ENCODE results near the gene APEH. TPM values are rescaled to one million over a fixed set of nuclear protein-coding genes. Genes with fewer than 3 reads are reported as not detected.
"Not testable (repeated sequence)": the region's sequence is repeated elsewhere in the genome, so short reads cannot be mapped to it uniquely, and the experiment has no call there.

The APEH gene
- total RNA-seq, 1 donor from 2014 or later = 103 TPM

- ATAC-seq = no peak
These were observed 3.2 kb upstream of the APEH start for GRCh38 chr3:49670940-49671290.

DNA sequence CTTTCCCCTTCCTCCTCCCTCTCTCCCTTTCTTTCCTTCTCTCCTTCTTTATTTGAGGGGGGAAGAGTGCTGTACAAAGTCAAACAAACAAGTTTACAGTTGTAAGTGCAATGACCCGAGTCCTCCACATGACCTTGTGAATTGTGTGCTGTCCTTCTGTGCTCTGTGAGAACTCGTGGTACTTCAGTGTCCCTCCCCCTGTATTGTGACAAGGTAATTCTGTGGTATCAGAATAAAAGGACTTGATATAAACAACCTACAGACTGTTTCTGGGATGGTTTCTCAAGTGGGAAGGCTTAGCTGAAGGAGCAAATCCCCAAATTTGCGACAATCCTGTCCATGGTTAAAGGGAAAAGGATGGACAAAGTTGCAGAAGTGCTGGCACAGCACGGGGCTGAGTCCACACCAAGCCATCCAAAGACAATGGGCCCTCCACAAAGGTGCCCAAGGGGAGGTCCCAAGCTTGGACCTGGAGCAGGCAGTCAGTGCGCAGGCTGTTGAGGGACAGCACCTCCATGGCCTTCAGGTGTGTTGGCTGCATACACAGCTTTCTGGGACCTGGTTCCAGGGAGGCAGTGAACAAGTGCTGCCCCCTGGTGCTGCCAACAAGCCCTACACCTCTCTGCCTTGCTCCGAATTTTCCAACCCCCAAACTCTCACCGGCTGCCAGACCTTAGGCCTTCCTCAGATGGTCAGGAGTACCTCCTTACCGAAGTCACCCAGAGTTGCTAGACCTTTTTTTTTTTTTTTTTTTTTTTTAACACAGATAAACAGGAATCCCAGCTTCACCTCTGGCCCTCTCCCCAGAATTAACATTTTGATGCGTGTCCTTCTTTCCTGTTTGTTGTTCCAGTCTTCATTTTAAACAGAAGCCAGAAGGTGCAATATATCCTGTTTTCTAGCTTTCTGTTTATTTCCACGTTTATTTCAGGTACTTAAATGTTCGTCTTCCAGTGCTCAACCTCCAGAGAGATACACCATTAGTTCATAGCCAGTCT is 2.6 kb upstream of the APEH start:
- ATAC-seq = peak; percentile 34

GRCh38 chr3:49673121-49673714 is 933 bp upstream of the APEH start:
- ATAC-seq = peak; percentile 1

DNA sequence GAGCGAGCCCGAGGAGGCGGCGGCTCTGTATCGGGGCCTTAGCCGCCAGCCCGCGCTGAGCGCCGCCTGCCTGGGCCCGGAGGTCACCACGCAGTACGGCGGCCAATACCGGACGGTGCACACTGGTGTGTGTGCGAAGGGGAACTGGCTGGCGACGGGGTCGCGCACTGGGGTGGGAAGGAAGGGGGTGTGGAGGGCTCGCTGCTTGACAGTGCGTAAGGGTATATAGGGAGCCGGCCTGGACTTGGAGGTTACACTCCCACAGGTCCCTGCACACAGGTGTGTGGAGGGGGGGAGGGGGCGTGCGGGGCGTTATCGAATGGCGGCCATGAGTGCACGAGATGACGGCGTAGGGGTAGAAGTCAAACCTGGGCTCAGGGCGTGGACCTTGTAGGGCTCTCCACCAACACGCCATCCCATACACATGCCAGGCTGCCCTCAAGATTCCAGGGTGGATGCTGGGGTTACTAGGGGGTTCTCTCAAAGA is 389 bp downstream of the APEH start:
- ATAC-seq = peak; percentile 26

DNA sequence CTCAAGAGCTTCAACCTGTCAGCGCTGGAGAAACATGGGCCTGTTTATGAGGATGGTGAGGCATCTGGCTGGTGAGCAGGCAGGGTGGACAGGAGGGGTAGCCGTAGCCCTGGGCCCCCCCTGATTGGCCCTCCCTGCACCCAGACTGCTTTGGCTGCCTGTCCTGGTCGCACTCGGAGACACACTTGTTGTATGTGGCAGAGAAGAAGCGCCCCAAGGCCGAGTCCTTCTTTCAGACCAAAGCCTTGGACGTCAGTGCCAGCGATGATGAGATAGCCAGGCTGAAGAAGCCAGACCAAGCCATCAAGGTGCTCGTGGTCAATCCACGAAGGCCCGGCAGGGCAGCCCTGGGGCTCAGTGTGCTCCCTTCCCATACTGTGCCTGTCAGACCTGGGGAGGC is 1.8 kb downstream of the APEH start:
- ATAC-seq = no peak

GRCh38 chr3:49680493-49681231 is 6.5 kb downstream of the APEH start:
- no peak for ATAC-seq

- ATAC-seq = no peak
These were observed 7.0 kb downstream of the APEH start for GRCh38 chr3:49681232-49681522.

DNA sequence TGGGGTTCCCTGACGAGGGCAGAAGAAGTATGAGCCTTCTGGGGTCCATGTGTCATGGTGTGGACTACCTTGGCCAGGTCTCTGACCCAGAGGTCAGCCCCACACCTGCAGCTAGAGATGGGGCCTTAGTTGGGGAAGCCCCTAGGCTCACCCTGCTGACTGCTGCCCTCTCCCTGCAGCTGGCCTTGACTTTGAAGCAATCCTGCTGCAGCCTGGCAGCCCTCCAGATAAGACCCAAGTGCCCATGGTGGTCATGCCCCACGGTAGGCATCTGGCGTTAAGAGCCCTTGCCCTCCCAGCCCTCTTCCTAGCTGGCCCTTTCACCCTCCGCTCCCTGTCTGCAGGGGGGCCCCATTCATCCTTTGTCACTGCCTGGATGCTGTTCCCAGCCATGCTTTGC is 7.4 kb downstream of the APEH start:
- ATAC-seq = no peak

DNA sequence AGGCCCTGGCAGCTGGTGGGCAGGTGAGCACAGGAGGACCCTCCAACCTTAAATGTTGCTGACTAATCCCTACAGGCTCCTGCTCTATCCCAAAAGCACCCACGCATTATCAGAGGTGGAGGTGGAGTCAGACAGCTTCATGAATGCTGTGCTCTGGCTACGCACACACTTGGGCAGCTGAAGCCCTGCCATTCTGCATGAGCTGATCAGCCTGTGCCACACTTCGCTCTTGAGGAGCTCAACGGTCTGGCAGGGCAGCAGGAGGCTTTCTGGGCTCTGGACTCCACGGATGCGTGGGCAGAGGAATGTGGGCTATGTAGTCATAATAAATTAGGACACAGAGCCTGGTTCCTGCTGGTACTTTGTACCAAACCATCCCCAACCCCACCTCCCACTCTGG is 9.0 kb downstream of the APEH start:
- no peak for ATAC-seq

DNA sequence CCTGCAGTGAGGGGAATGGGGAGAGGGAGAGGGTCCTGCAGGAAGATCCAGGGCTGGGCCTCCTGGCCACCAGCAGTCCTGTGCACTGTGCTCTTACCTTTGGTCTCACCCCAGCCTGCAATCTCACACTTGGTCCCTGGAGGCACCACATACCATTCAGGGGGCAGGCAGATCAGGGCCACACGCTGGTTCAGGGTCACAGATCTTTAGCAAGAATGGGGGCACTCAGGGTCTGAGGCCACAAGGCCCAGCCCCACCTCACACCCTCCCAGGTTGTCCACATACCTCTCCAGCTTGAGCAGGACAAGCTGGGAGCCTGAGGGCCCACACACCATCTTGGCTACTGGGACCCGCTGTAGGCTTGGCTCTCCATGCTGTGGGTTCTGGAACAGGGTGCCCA is 10.3 kb downstream of the APEH start:
- ATAC-seq = not testable (repeated sequence)

DNA sequence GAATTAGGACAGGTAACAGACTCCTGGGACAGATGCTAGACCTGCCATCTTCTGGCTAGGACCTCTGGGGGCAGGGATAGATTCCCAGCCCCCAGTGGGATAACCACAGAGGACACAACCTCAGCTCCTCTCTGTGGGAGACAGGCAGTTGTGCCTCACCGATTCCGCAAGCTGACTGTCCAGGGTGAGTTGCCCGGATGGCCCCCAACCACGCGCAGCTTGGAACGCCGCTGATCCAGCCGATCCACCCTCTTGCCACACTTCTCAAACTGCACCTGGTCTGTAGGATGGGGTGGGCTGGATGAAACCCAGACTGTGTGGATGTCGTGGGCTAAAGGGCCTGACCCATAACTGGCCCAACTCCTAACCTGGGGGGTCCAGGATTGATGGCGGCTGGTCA is 11.0 kb downstream of the APEH start:
- not testable (repeated sequence) for ATAC-seq

GRCh38 chr3:49685846-49686245 is 11.7 kb downstream of the APEH start:
- not testable (repeated sequence) for ATAC-seq

DNA sequence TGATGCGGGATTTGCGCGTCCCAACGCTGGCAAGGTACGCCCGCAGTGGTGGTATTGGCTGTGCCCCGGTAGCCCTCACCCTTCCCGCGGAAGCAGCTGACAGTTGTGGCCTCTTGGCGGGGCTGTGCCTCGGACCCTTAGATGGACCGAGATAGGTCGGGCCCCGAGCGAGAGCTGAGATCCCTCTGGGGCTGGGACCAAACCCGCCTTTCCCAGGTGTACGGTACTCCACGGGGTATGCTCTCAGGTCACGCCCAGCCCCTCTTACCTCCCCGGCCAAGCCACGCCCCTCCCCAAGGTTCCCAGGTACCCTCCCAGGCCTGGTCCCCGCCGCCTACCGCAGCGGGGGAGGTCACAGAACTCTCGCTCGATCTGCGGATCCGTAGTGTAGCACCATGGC is 12.2 kb downstream of the APEH start:
- peak; percentile 38 for ATAC-seq

DNA sequence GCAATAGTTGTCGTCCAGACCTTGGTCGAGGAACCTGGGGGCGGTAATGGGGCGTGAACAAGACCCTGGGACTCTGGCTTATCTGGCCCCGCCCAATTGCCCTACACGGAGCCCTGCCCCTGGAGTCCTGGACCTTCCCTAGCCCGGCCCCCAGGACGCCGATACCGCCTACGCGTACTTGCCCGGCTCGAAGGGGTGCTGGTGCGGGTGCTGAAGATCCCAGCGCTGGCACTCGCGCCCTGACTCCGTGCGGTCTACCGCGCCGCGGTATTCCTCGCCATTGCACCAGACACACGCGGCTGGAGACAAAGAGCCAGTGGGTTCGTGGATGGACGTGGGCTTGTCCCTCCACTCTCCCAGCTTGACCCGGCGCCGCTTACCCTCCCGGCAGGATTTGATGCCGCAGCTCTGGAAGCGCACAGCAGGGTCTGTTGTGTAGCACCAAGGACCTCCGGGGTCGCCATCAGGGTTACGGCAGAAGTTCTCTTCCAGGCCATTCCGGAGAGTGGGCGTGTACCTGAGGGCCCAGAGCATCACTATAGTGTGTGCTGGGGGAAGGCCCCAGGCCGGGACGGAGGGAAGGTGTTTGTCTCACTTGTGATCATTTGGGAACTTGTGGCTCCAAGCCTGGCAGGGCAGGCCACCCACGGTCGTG is 12.7 kb downstream of the APEH start:
- ATAC-seq = peak; percentile 35

DNA sequence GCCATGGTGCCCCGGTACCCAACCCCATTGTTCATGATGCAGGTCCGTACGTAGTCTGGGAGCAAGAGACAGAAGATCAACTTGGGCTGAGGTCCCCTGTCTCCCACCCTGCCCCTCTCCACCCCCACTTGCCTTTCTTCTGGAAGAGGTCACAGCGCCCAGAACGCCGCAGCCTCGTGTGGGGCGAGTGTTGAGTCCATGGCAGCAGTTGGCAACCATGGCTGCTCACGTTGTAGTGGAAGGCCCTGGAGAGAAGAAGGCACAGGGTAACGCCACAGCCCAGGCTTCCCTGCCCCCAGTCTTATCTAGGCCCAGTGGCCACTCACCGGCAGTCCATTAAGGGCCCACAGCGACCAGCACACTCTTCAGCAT is 13.3 kb downstream of the APEH start:
- ATAC-seq = not testable (repeated sequence)

GRCh38 chr3:49688338-49689045 is 14.3 kb downstream of the APEH start:
- not testable (repeated sequence) for ATAC-seq

GRCh38 chr3:49689046-49689907 is 15.1 kb downstream of the APEH start, which contains the start of the genes MST1 and RNF123:
TSS of gene MST1 (minus strand) at chr3:49689474. CDS start at chr3:49688691, 783 bp downstream.
TSS of gene RNF123 (plus strand) at chr3:49689557. CDS start at chr3:49691166, 1,609 bp downstream.
- peak; percentile 66 for ATAC-seq

GRCh38 chr3:49689908-49690624 is 15.9 kb downstream of the APEH start:
- not testable (repeated sequence) for ATAC-seq

DNA sequence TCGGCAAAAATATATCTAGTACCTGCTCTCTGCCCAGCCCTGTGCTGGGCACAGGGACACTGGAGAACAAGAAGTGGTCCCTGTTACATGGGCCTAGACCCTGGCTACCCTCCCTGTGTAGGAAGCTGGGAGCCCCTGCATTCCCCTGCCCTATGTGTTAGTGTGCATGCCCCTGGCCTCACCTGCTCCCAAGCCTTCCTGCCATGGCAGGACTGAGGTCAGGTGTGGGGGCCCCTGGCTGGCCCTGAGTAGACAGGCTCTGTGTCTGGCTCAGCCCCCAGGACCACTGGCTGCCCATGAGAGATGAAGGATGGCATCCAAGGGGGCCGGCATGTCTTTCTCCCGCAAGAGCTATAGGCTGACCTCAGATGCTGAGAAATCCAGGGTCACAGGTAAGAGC is 16.7 kb downstream of the APEH start:
- ATAC-seq = not testable (repeated sequence)

- ATAC-seq = not testable (repeated sequence)
These were observed 17.3 kb downstream of the APEH start for GRCh38 chr3:49691481-49691880.

All from esophagus mucosa (tissue), 1 donor.